Liver (tissue), 9 donors: ENCODE results near the gene ATP10A. TPM values are rescaled to one million over a fixed set of nuclear protein-coding genes. Genes with fewer than 3 reads are reported as not detected.

Experiments
- DNase-seq: peaks from one replicate; pipeline ENCODE4 v3.0.0-alpha.2; 2017; ENCODE audit warnings: low spot score
- H3K27ac ChIP-seq, 2 donors: one replicate each; pipeline ENCODE4 v1.7.0; 2013; ENCODE audit warnings: inconsistent platforms in 2 of 2, low read length in 2 of 2, control low read depth in 1 of 2, low read depth in 1 of 2, mild to moderate bottlenecking in 1 of 2
- H3K27me3 ChIP-seq, 4 donors: one replicate each; pipeline versions ENCODE4 v1.6.1 to v1.7.0; 2013; ENCODE audit warnings: low read length in 3 of 4, inconsistent platforms in 1 of 4, mild to moderate bottlenecking in 1 of 4, moderate library complexity in 1 of 4; ENCODE audit not compliant: control insufficient read depth in 4 of 4, insufficient read depth in 4 of 4
- H3K36me3 ChIP-seq, 4 donors: one replicate each; pipeline versions ENCODE4 v1.6.1 to v1.7.0; 2013; ENCODE audit warnings: low read length in 3 of 4, mild to moderate bottlenecking in 3 of 4, low read depth in 1 of 4, moderate library complexity in 1 of 4; ENCODE audit not compliant: control insufficient read depth in 4 of 4, insufficient read depth in 3 of 4
- H3K4me1 ChIP-seq, 4 donors: one replicate each; pipeline versions ENCODE4 v1.6.1 to v1.7.0; 2013; ENCODE audit warnings: low read length in 3 of 4, mild to moderate bottlenecking in 3 of 4, moderate library complexity in 1 of 4; ENCODE audit not compliant: control insufficient read depth in 4 of 4, insufficient read depth in 4 of 4
- H3K4me3 ChIP-seq, 3 donors: one replicate each; pipeline versions ENCODE4 v1.6.1 to v1.7.0; 2013; ENCODE audit warnings: low read length in 3 of 3, control low read depth in 1 of 3, low read depth in 1 of 3, mild to moderate bottlenecking in 1 of 3
- H3K9ac ChIP-seq, 2 donors: one replicate each; pipeline ENCODE4 v1.7.0; 2013; ENCODE audit warnings: low read length in 2 of 2, mild to moderate bottlenecking in 2 of 2, moderate library complexity in 2 of 2, control low read depth in 1 of 2, low read depth in 1 of 2
- H3K9me3 ChIP-seq, 4 donors: one replicate each; pipeline versions ENCODE4 v1.6.1 to v1.7.0; 2013; ENCODE audit warnings: low read length in 3 of 4; ENCODE audit not compliant: control insufficient read depth in 4 of 4
- EGR1 ChIP-seq, 2 donors: IDR thresholded peaks; 2 replicates each; pipeline ENCODE4 v1.6.1; 2016 to 2018; ENCODE audit warnings: antibody characterized with exemption in 2 of 2, low read depth in 2 of 2
- FOXA1 ChIP-seq: IDR thresholded peaks from 2 replicates; pipeline ENCODE4 v1.6.1; 2016; ENCODE audit warnings: antibody characterized with exemption
- FOXA2 ChIP-seq: IDR thresholded peaks from 2 replicates; pipeline ENCODE4 v1.6.1; 2016; ENCODE audit warnings: antibody characterized with exemption
- GABPA ChIP-seq, 2 donors: IDR thresholded peaks in 1 of 2; conservative IDR thresholded peaks in 1 of 2; 2 replicates each; pipeline ENCODE4 v1.6.1; 2016; ENCODE audit warnings: antibody characterized with exemption in 2 of 2, mild to moderate bottlenecking in 1 of 2, moderate library complexity in 1 of 2
- HNF4A ChIP-seq, 2 donors: conservative IDR thresholded peaks; 2 replicates each; pipeline ENCODE4 v1.6.1; 2016; ENCODE audit warnings: antibody characterized with exemption in 2 of 2, mild to moderate bottlenecking in 2 of 2
- HNF4G ChIP-seq: IDR thresholded peaks from 2 replicates; pipeline ENCODE4 v1.6.1; 2016; ENCODE audit warnings: antibody characterized with exemption
- JUND ChIP-seq, 2 donors: IDR thresholded peaks; 2 replicates each; pipeline ENCODE4 v1.6.1; 2016; ENCODE audit warnings: antibody characterized with exemption in 2 of 2
- NR2F2 ChIP-seq: IDR thresholded peaks from 2 replicates; pipeline ENCODE4 v1.6.1; 2016; ENCODE audit warnings: antibody characterized with exemption
- RAD21 ChIP-seq, 2 donors: IDR thresholded peaks; 2 replicates each; pipeline ENCODE4 v1.6.1; 2016; ENCODE audit warnings: antibody characterized with exemption in 2 of 2, mild to moderate bottlenecking in 2 of 2
- RXRA ChIP-seq, 2 donors: IDR thresholded peaks; 2 replicates each; pipeline ENCODE4 v1.6.1; 2017 to 2018; ENCODE audit warnings: antibody characterized with exemption in 2 of 2, mild to moderate bottlenecking in 1 of 2
- SP1 ChIP-seq: IDR thresholded peaks from 2 replicates; pipeline ENCODE4 v1.6.1; 2018; ENCODE audit warnings: antibody characterized with exemption, mild to moderate bottlenecking
- TAF1 ChIP-seq: conservative IDR thresholded peaks from 2 replicates; pipeline ENCODE4 v1.6.1; 2016; ENCODE audit warnings: antibody characterized with exemption, mild to moderate bottlenecking
- YY1 ChIP-seq: IDR thresholded peaks from 2 replicates; pipeline ENCODE4 v1.6.1; 2016; ENCODE audit warnings: antibody characterized with exemption, mild to moderate bottlenecking
- WGBS: extraction: QIAGEN DNeasy Blood & Tissue Kit; methylation state at CpG from one replicate; pipeline ENCODE4 v1.1.7; 2013; 5-methylcytosine and 5-hydroxymethylcytosine counted together
- polyA plus RNA-seq, 2 donors: library from polyadenylated mRNA; stranded (reverse) in 1 of 2; unstranded in 1 of 2; fragments of 200-250 nt in 1 of 2; fragments of >200 nt in 1 of 2; fragmentation: Nextera tagmentation in 1 of 2; extraction: Ambion mirVana in 1 of 2; gene quantifications; one replicate each; pipeline versions ENCODE4 v1.2.1 to v1.2.3, GENCODE V29; 2013 to 2015
- total RNA-seq, 2 donors: library from RNA; depleted of rRNA; stranded (reverse); fragments of >200 nt; gene quantifications; one replicate each; pipeline ENCODE4 v1.2.3, GENCODE V29; 2014
- TF ChIP-seq, protein P1 (sequence below): IDR thresholded peaks from 2 replicates; pipeline ENCODE4 v1.6.1; 2016; ENCODE audit warnings: antibody characterized with exemption
- TF ChIP-seq, protein P2 (sequence below): fragments of 150-350 bp; IDR thresholded peaks from 2 replicates; pipeline ENCODE4 v1.5.1; 2017; ENCODE audit warnings: improper control_type of control experiment, low read depth, low read length; ENCODE audit not compliant: missing input control
- TF ChIP-seq, protein P3 (sequence below): IDR thresholded peaks from 2 replicates; pipeline ENCODE4 v1.6.1; 2016; ENCODE audit warnings: antibody characterized with exemption, mild to moderate bottlenecking
- TF ChIP-seq, protein P4 (sequence below): IDR thresholded peaks from 2 replicates; pipeline ENCODE4 v1.6.1; 2016; ENCODE audit warnings: antibody characterized with exemption
- TF ChIP-seq, protein P5 (sequence below): IDR thresholded peaks from 2 replicates; pipeline ENCODE4 v1.6.1; 2016; ENCODE audit warnings: antibody characterized with exemption
- donor health status: healthy.
- donor health status: healthy.
- donor health status: healthy.
- donor health status: healthy.
- donor health status: healthy.

ATP10A gene
- total and polyA plus RNA-seq, 4 donors, result 0.22 to 1.8 (median 0.39) TPM

DNA sequence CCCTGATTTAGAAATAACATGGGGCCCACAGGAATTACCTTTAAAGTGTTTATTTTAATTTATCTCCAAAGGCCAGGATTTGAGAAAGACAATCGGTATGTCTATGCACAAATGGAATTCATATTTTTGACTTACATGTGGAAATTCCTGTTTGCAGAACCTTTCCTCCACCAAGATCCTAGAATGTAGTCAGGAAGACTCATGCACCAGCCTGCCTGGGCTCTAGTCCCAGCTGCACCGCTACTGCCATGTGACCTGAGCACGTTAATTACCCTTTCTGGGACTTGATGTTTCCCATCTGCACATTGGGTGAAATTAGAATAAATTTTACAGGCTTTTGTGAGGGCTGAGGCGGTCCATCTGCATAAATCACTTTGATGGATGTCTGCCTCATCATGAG lies 194.2 kb downstream of the ATP10A start:
- H3K9ac ChIP-seq, result no peak overlapping the region
- DNase-seq, result no peak
- no peak overlapping the region for H3K4me3 ChIP-seq
- no peak overlapping the region for H3K27ac ChIP-seq
- no peaks in the 10 kb centered on the region for H3K4me1 ChIP-seq
- H3K9me3 ChIP-seq, result no peaks in the 10 kb centered on the region
- TF ChIP-seq, protein P1, sequence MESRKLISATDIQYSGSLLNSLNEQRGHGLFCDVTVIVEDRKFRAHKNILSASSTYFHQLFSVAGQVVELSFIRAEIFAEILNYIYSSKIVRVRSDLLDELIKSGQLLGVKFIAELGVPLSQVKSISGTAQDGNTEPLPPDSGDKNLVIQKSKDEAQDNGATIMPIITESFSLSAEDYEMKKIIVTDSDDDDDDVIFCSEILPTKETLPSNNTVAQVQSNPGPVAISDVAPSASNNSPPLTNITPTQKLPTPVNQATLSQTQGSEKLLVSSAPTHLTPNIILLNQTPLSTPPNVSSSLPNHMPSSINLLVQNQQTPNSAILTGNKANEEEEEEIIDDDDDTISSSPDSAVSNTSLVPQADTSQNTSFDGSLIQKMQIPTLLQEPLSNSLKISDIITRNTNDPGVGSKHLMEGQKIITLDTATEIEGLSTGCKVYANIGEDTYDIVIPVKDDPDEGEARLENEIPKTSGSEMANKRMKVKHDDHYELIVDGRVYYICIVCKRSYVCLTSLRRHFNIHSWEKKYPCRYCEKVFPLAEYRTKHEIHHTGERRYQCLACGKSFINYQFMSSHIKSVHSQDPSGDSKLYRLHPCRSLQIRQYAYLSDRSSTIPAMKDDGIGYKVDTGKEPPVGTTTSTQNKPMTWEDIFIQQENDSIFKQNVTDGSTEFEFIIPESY, result no peak
- no peak for TF ChIP-seq FOXA2
- TF ChIP-seq, protein P2, sequence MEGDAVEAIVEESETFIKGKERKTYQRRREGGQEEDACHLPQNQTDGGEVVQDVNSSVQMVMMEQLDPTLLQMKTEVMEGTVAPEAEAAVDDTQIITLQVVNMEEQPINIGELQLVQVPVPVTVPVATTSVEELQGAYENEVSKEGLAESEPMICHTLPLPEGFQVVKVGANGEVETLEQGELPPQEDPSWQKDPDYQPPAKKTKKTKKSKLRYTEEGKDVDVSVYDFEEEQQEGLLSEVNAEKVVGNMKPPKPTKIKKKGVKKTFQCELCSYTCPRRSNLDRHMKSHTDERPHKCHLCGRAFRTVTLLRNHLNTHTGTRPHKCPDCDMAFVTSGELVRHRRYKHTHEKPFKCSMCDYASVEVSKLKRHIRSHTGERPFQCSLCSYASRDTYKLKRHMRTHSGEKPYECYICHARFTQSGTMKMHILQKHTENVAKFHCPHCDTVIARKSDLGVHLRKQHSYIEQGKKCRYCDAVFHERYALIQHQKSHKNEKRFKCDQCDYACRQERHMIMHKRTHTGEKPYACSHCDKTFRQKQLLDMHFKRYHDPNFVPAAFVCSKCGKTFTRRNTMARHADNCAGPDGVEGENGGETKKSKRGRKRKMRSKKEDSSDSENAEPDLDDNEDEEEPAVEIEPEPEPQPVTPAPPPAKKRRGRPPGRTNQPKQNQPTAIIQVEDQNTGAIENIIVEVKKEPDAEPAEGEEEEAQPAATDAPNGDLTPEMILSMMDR, result no peak
- no peak for TF ChIP-seq NR2F2
- TF ChIP-seq, protein P3, sequence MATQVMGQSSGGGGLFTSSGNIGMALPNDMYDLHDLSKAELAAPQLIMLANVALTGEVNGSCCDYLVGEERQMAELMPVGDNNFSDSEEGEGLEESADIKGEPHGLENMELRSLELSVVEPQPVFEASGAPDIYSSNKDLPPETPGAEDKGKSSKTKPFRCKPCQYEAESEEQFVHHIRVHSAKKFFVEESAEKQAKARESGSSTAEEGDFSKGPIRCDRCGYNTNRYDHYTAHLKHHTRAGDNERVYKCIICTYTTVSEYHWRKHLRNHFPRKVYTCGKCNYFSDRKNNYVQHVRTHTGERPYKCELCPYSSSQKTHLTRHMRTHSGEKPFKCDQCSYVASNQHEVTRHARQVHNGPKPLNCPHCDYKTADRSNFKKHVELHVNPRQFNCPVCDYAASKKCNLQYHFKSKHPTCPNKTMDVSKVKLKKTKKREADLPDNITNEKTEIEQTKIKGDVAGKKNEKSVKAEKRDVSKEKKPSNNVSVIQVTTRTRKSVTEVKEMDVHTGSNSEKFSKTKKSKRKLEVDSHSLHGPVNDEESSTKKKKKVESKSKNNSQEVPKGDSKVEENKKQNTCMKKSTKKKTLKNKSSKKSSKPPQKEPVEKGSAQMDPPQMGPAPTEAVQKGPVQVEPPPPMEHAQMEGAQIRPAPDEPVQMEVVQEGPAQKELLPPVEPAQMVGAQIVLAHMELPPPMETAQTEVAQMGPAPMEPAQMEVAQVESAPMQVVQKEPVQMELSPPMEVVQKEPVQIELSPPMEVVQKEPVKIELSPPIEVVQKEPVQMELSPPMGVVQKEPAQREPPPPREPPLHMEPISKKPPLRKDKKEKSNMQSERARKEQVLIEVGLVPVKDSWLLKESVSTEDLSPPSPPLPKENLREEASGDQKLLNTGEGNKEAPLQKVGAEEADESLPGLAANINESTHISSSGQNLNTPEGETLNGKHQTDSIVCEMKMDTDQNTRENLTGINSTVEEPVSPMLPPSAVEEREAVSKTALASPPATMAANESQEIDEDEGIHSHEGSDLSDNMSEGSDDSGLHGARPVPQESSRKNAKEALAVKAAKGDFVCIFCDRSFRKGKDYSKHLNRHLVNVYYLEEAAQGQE, result no peak
- no peak for TF ChIP-seq FOXA1
- no peak for TF ChIP-seq HNF4G
- no peak for TF ChIP-seq HNF4A (conservative IDR thresholded peaks at IDR 0.05)
- TF ChIP-seq YY1, result no peak
- TF ChIP-seq, protein P4, sequence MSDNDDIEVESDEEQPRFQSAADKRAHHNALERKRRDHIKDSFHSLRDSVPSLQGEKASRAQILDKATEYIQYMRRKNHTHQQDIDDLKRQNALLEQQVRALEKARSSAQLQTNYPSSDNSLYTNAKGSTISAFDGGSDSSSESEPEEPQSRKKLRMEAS, result no peak
- no peak for TF ChIP-seq EGR1 (IDR thresholded peaks at IDR 0.05; ENCODE audit: low read depth in 2 of 2)
- no peak for TF ChIP-seq RXRA (IDR thresholded peaks at IDR 0.05)
- TF ChIP-seq JUND (IDR thresholded peaks at IDR 0.05), result no peak
- TF ChIP-seq SP1, result no peak
- no peak for TF ChIP-seq RAD21 (IDR thresholded peaks at IDR 0.05)
- TF ChIP-seq GABPA (IDR thresholded peaks at IDR 0.05 in 1 of 2, conservative IDR thresholded peaks at IDR 0.05 in 1 of 2), result no peak
- no peak for TF ChIP-seq TAF1
- TF ChIP-seq, protein P5, sequence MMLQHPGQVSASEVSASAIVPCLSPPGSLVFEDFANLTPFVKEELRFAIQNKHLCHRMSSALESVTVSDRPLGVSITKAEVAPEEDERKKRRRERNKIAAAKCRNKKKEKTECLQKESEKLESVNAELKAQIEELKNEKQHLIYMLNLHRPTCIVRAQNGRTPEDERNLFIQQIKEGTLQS, result no peak
- 87% methylated on average over 4 of the region's 4 CpGs for WGBS
- H3K27me3 ChIP-seq, result no peaks in the 10 kb centered on the region
- H3K36me3 ChIP-seq, result no peaks in the 10 kb centered on the region
